Measurements from ENCODE around the gene GPATCH4.
"Not testable (repeated sequence)": the region's sequence is repeated elsewhere in the genome, so short reads cannot be mapped to it uniquely, and the experiment has no call there.

GPATCH4 gene

DNA sequence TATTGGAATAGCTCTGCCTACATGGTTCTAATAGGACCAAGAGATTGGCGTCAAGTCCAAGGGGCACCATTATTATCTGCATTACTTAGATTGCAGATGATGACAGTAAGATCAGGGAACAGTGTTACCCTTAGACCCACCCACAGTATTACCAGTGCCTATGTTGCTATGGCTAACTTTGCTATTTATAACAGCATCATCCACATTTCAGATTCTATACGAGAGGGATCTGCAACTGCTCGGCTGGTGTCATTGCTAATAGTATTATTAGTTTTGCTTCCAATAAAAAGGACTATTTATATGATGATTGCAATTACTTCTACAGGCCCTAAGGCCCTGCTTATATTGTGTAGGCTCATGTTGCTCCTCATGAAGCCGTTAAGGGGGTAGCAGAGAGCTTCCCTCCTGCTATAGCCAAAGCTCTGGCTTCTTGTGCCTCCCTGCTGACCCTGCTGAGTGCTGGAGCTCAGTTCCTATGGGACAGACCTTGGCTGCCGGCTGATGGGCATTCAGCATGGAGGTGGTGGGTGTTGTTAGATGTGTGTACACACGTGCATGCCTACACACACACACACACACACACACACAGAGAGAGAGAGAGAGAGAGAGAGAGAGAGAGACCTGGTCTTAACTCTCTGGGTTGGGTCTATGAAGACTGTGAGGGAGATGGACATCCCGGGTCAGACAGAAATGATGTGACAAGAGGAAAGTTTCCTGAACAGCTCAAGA is 41.9 kb upstream of the GPATCH4 start:
- H3K4me1 ChIP-seq = peaks cover 34% of the 10 kb centered on the region
- no peaks in the 10 kb centered on the region for H3K9me3 ChIP-seq
- no peak for TF ChIP-seq Cebpa-rat (IDR thresholded peaks at IDR 0.05)
- H3K4me3 ChIP-seq = no peak overlapping the region
- peaks cover 67% of the 10 kb centered on the region for H4K20me1 ChIP-seq
- peak overlapping the region; percentile 58 for H3K4me2 ChIP-seq
- H3K27me3 ChIP-seq = peaks cover 99% of the 10 kb centered on the region
- H3K9ac ChIP-seq = no peak overlapping the region
- no peaks in the 10 kb centered on the region for H3K36me3 ChIP-seq
- no peak overlapping the region for H3K27ac ChIP-seq

DNA sequence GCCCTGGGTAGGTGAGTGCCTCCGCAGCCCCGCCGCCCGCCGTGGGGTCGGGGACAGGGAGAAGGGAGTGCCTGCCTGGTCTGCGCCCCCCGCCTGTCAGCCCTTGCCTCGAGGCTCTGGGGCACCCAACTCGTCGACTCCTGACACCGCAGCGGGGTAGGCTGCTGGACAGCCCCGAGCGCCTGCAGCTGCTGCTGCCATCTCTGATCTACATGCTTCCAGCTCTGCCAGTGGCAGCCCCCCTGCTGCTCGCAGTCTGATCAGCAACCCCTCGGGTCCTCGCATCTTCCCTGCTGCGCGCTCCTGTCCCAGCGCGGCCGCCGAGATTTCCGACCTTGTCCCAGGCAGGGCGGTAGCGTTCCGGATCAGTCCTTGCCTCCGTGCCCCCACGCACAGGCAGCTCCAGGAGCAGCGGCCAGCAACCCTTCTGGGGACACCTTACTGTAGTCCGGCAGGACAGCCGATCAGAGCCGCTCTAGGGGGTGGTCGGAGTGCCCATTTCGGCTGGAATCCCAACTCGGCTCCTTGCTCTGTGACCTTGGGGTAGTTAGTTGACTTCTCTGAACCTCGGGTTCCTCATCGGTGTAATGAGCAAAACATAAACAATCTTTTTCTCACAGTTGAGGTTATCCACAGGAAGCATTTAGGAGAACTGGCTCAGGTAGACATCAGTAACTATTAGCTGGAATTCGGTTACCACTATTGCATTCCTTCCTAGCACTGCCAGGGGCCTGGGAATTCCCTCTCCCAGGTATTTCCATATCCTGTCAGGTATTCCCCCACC is 41.2 kb upstream of the GPATCH4 start:
- H3K9ac ChIP-seq = no peak overlapping the region
- H3K36me3 ChIP-seq = no peaks in the 10 kb centered on the region
- H3K4me3 ChIP-seq = peak overlapping the region; percentile 53
- peak overlapping the region; percentile 55 for H3K4me2 ChIP-seq
- H3K27ac ChIP-seq = no peak overlapping the region
- H3K4me1 ChIP-seq = peaks cover 30% of the 10 kb centered on the region
- H4K20me1 ChIP-seq = peaks cover 64% of the 10 kb centered on the region
- no peak for TF ChIP-seq Cebpa-rat (IDR thresholded peaks at IDR 0.05)
- peaks cover 97% of the 10 kb centered on the region for H3K27me3 ChIP-seq
- no peaks in the 10 kb centered on the region for H3K9me3 ChIP-seq

DNA sequence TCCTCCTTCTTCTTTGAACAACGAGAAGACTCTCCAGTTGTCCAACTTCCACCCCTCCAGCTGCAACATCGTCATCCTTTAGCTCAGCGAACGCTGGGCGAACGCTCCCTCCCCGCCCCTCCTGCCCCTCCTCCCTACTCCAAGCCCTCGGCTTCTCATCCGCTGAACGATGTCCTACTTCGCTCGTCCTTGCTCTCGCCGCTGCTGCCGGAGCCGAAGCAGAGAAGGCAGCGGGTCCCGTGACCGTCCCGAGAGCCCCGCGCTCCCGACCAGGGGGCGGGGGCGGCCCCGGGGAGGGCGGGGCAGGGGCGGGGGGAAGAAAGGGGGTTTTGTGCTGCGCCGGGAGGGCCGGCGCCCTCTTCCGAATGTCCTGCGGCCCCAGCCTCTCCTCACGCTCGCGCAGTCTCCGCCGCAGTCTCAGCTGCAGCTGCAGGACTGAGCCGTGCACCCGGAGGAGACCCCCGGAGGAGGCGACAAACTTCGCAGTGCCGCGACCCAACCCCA is 40.5 kb upstream of the GPATCH4 start, which contains the start of gene BCAN:
Gene BCAN, plus strand, starts transcription at position 357 of the 504 bp plus-strand sequence. CDS start 3,938 bp downstream, outside the sequence.
- Histone ChIP-seq H3K9ac (no peak within 1 kb of the TSS), H3K4me2 (peak within 1 kb of the TSS; percentile 55), H3K27me3 (peaks cover 91% of the 10 kb centered on the region)

DNA sequence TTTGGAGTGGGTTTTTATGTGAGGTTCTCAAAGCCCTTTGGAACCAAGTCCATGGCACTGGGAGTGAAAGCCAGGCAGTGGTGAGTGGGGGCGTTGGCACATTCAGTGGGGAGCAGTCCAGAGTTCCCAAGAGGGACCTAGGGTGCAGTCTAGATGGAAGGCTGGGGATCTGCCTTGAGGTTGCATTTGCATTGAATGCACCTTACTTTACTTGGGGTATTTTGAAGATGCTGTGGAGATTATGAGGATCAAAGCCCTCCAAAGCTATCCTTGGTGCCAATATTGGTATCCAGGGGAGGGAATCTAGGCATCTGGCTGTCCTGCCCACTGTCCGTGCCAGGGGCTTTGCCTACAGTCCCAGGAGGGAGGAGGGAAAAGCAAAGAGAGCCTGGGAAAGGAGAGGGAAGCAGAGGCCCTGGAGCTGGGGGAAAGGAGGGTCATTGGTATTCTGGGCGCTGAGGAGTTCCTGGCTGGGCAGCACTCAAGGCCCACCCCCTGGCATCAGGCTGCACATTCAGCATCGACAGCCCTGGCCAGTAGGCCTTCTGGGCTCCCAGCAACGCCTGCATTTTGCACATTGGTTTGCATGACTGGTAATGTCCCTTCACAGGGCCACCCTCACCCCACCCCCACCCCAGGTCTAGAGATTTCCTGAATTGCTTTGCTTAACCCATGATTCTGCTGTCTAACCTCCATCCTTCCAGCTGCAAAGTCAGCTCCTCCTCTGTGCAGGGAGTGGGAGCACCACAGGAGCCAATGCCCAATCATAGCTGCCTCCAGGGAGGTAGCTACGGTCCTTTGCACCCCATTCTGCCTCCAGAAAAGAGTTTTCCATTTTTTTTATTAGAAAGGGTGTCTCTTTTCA is 39.8 kb upstream of the GPATCH4 start:
- H3K4me1 ChIP-seq = peaks cover 30% of the 10 kb centered on the region
- H3K27me3 ChIP-seq = peaks cover 84% of the 10 kb centered on the region
- no peak overlapping the region for H3K27ac ChIP-seq
- H3K36me3 ChIP-seq = no peaks in the 10 kb centered on the region
- H3K9ac ChIP-seq = no peak overlapping the region
- peak overlapping the region; percentile 55 for H3K4me2 ChIP-seq
- TF ChIP-seq Cebpa-rat (IDR thresholded peaks at IDR 0.05) = no peak
- H4K20me1 ChIP-seq = peaks cover 61% of the 10 kb centered on the region
- no peak overlapping the region for H3K4me3 ChIP-seq
- H3K9me3 ChIP-seq = no peaks in the 10 kb centered on the region

More for the DNA sequence above, 40.5 kb upstream of the GPATCH4 start, which contains the start of gene BCAN:
- no peak within 1 kb of the TSS for H3K27ac ChIP-seq
- no peaks in the 10 kb centered on the region for H3K9me3 ChIP-seq
- H3K4me1 ChIP-seq = peaks cover 30% of the 10 kb centered on the region
- peaks cover 62% of the 10 kb centered on the region for H4K20me1 ChIP-seq
- no peak for TF ChIP-seq Cebpa-rat (IDR thresholded peaks at IDR 0.05)
- no peaks in the 10 kb centered on the region for H3K36me3 ChIP-seq
- H3K4me3 ChIP-seq = peak within 1 kb of the TSS; percentile 53

DNA sequence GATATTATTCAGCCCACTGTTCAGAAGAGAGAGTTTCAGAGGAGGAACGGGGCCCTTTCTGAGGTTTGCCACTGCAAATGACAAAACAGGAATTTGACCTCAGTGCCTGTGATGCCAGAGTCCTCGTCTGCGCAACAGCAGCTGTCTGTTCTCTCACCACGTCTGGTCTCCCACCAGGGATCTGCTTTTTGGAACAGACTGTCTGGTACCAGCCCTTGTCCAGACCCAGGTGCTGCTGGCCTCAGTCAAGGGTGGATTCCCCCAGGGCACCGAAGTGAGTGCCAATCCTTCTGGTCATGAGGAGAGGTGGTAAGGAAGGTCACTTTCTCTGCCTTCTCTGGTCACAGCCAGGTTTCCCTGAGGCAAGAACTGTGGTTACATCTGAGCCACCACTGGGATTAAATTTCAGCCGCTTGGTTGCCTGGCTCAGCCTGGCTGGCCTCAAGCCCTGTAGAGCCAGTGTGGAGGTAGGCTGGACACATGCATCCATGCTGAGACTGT is 38.4 kb upstream of the GPATCH4 start:
- Histone ChIP-seq H3K36me3 (no peaks in the 10 kb centered on the region), H3K4me3 (no peak overlapping the region), H4K20me1 (peaks cover 51% of the 10 kb centered on the region), H3K4me1 (peaks cover 30% of the 10 kb centered on the region), H3K4me2 (no peak overlapping the region), H3K9ac (no peak overlapping the region), H3K9me3 (no peaks in the 10 kb centered on the region), H3K27ac (no peak overlapping the region), H3K27me3 (peaks cover 70% of the 10 kb centered on the region)
- no peak for TF ChIP-seq Cebpa-rat (IDR thresholded peaks at IDR 0.05)

DNA sequence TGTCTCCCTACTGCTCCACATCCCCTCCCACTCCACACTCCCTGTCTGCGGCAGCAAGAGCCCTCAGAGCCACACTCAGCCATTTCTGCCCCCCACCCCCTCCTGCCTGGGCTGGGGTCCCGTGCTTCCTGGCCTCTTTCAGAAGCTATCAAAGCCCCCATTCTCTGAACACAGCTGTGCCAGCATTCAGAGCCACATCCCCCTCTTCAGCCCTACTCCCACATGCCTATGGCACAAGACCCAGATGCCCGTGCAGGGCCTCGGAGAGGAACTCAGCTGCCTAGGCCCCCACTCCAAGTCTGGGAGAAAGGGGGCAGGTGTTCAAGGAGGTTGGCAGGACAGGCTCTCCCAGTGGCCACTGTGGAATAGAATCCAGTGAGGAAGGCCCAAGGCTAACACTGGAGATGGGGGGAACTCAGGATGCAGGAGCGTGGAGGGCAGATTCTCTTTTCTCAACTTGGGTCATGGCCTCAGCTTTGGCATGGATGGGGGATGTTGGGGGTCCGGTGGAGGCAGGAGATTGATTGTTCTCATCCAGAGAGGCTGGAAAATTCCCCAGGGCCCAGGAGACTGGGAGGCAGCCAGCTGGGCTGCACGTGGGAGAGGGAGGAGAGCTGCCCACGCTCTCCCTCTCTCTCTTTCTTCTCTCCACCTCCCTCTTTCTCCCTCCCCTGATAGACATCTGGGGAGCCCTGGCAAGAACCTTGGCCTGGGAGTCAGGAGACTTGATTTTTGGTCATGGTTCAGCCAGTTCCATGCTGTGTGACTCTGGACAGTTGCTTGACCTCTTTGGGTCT is 37.1 kb upstream of the GPATCH4 start:
- no peak for TF ChIP-seq Cebpa-rat (IDR thresholded peaks at IDR 0.05)
- Histone ChIP-seq H3K27me3 (peaks cover 57% of the 10 kb centered on the region), H3K4me3 (no peak overlapping the region), H3K4me1 (peaks cover 19% of the 10 kb centered on the region), H3K4me2 (no peak overlapping the region), H3K36me3 (no peaks in the 10 kb centered on the region), H3K9ac (no peak overlapping the region), H3K27ac (no peak overlapping the region), H3K9me3 (no peaks in the 10 kb centered on the region), H4K20me1 (peaks cover 43% of the 10 kb centered on the region)

DNA sequence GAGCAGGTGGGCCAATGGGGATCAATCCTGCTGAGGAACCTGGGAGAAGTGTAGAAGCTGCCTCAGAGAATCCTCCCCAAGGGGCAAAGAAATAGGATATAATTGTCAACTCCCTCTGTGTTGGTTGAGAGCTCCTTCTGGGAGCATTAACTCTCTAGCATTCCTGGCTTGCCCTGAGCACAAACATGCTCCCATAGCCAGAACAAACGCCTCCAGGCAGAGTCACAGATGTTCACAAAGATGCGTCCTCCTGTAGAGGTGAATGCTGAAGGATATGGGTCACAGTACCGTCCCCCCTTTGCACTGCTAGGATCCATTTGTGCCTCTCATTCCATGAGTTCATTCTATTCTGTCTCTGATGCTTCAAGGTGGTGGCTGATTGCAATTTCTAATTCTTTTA is 31.1 kb upstream of the GPATCH4 start:
- no peaks in the 10 kb centered on the region for H3K36me3 ChIP-seq
- no peaks in the 10 kb centered on the region for H3K9me3 ChIP-seq
- TF ChIP-seq Cebpa-rat (IDR thresholded peaks at IDR 0.05) = no peak
- no peak overlapping the region for H3K4me2 ChIP-seq
- H3K27ac ChIP-seq = no peak overlapping the region
- H3K9ac ChIP-seq = no peak overlapping the region
- peaks cover 15% of the 10 kb centered on the region for H3K4me1 ChIP-seq
- H4K20me1 ChIP-seq = no peaks in the 10 kb centered on the region
- H3K27me3 ChIP-seq = peaks cover 7% of the 10 kb centered on the region; the same call in 1 of the 2 replicates
- no peak overlapping the region for H3K4me3 ChIP-seq

DNA sequence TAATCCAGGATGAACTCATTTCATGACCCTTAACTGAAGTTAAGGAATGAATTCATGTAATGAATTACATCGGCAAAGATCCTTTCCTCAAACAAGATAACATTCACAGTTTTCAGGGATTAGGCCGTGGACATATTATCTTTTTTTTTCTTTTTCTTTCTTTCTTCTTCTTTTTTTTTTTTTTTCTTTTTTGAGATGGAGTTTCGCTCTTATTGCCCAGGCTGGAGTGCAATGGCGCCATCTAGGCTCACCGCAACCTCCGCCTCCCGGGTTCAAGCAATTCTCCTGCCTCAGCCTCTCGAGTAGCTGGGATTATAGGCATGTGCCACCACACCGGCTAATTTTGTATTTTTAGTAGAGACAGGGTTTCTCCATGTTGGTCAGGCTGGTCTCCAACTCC is 29.9 kb upstream of the GPATCH4 start:
- H3K4me2 ChIP-seq, H3K4me3 ChIP-seq, H3K9me3 ChIP-seq, H3K9ac ChIP-seq, H3K36me3 ChIP-seq, H3K27ac ChIP-seq, H4K20me1 ChIP-seq: not testable (repeated sequence)
- Histone ChIP-seq H3K27me3 (peaks cover 18% of the 10 kb centered on the region), H3K4me1 (peaks cover 22% of the 10 kb centered on the region)
